NT2/D1 (cell line): ENCODE measurements around the gene SLX4IP.

ENCODE experiments used
- SUZ12 ChIP-seq: IDR thresholded peaks from 2 replicates; pipeline ENCODE4 v1.6.1; 2011; ENCODE audit not compliant: insufficient read length, insufficient read depth; ENCODE audit errors: extremely low read depth
- ZNF274 ChIP-seq: IDR thresholded peaks from 2 replicates; pipeline ENCODE4 v1.6.1; 2011; ENCODE audit warnings: mild to moderate bottlenecking, low read depth, low read length

- TF ChIP-seq ZNF274 = no peak
- no peak for TF ChIP-seq SUZ12
Observed at GRCh38 chr20:10668677-10669368, 233.7 kb downstream of the SLX4IP start.
